A549 (cell line): Measurements from ENCODE around the gene STAT4.

ENCODE experiments used
- CEBPB ChIP-seq, 2 experiments: fragments of >200 bp in 1 of 2; sonication (Bioruptor Twin) in 1 of 2; formaldehyde crosslinking in 1 of 2; IDR thresholded peaks; 2 replicates each; pipeline ENCODE4 v1.6.1; 2012 to 2016
- CTCF ChIP-seq: fragments of >200 bp; sonication (Bioruptor Twin); formaldehyde crosslinking; IDR thresholded peaks from 3 replicates; pipeline ENCODE4 v1.5.1; 2016
- EP300 ChIP-seq, 2 experiments: fragments of >200 bp; sonication (Bioruptor Twin); formaldehyde crosslinking; IDR thresholded peaks; 2 replicates in 1 of 2; 3 replicates in 1 of 2; pipeline ENCODE4 v1.6.1; 2016 to 2017
- HOXB13 ChIP-seq: fragments of 250-450 bp; sonication (Bioruptor Pico); IDR thresholded peaks from 2 replicates; pipeline ENCODE4 v1.5.0; 2020; ENCODE audit warnings: low read depth, mild to moderate bottlenecking, moderate library complexity
- JUNB ChIP-seq: fragments of >200 bp; sonication (Bioruptor Twin); formaldehyde crosslinking; IDR thresholded peaks from 2 replicates; pipeline ENCODE4 v1.6.1; 2016
- KDM1A ChIP-seq: fragments of 200-600 bp; sonication (generic); IDR thresholded peaks from 2 replicates; pipeline ENCODE4 v1.6.1; 2016; ENCODE audit warnings: low read depth, mild to moderate bottlenecking
- MYC ChIP-seq: IDR thresholded peaks from 2 replicates; pipeline ENCODE4 v1.6.1; 2012; ENCODE audit warnings: mild to moderate bottlenecking, inconsistent platforms, low read length, improper control_type of control experiment, borderline replicate concordance
- POLR2A ChIP-seq: IDR thresholded peaks from 2 replicates; pipeline ENCODE4 v1.6.1; 2012; ENCODE audit warnings: mild to moderate bottlenecking, low read length
- RAD21 ChIP-seq, 2 experiments: fragments of >200 bp in 1 of 2; sonication (Bioruptor Twin) in 1 of 2; formaldehyde crosslinking in 1 of 2; IDR thresholded peaks in 1 of 2; conservative IDR thresholded peaks in 1 of 2; 2 replicates in 1 of 2; 3 replicates in 1 of 2; pipeline ENCODE4 v1.6.1; 2012 to 2018; ENCODE audit warnings: inconsistent platforms in 1 of 2
- REST ChIP-seq: fragments of 200-600 bp; sonication (generic); IDR thresholded peaks from 2 replicates; pipeline ENCODE4 v1.6.1; 2016; ENCODE audit warnings: antibody characterized with exemption, mild to moderate bottlenecking, moderate library complexity
- RFX5 ChIP-seq: fragments of 450-650 bp; IDR thresholded peaks from 2 replicates; pipeline ENCODE4 v1.7.1; 2014; ENCODE audit warnings: antibody characterized with exemption, mild to moderate bottlenecking, moderate library complexity
- SMC3 ChIP-seq: fragments of >200 bp; sonication (Bioruptor Twin); formaldehyde crosslinking; IDR thresholded peaks from 3 replicates; pipeline ENCODE4 v1.6.1; 2018; ENCODE audit warnings: inconsistent platforms
- SREBF2 ChIP-seq: fragments of 450-650 bp; IDR thresholded peaks from 2 replicates; pipeline ENCODE4 v1.6.1; 2014; ENCODE audit warnings: mild to moderate bottlenecking, moderate library complexity
- TF ChIP-seq, protein P1 (sequence below): IDR thresholded peaks from 2 replicates; pipeline ENCODE4 v1.6.1; 2012; ENCODE audit warnings: low read depth, borderline replicate concordance

- TF ChIP-seq POLR2A (no peak), REST (no peak), CTCF (no peak), HOXB13 (CRISPR knock-in tag) (no peak), CEBPB (IDR thresholded peaks at IDR 0.05) (no peak), SREBF2 (no peak), EP300 (IDR thresholded peaks at IDR 0.05) (no peak), RAD21 (conservative IDR thresholded peaks at IDR 0.05 in 1 of 2, IDR thresholded peaks at IDR 0.05 in 1 of 2) (no peak), SMC3 (no peak), MYC (no peak), RFX5 (no peak), KDM1A (no peak), JUNB (no peak)
- TF ChIP-seq, protein P1, sequence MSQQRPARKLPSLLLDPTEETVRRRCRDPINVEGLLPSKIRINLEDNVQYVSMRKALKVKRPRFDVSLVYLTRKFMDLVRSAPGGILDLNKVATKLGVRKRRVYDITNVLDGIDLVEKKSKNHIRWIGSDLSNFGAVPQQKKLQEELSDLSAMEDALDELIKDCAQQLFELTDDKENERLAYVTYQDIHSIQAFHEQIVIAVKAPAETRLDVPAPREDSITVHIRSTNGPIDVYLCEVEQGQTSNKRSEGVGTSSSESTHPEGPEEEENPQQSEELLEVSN: no peak
Observed at GRCh38 chr2:191176801-191177438, 26.1 kb upstream of the STAT4 start.
